SU-DHL-6 (cell line): ENCODE results near the gene GNG4.

Source experiments
- CTCF ChIP-seq: fragments of 200-600 bp; sonication (generic); IDR thresholded peaks from one replicate; pipeline ENCODE4 v1.5.1; 2017; ENCODE audit warnings: antibody characterized with exemption, mild to moderate bottlenecking, low read length, moderate library complexity; ENCODE audit not compliant: insufficient read depth, poor library complexity, severe bottlenecking
- EZH2phosphoT487 ChIP-seq: fragments of 200-600 bp; sonication (generic), shearing (Covaris generic); conservative IDR thresholded peaks from 2 replicates; pipeline ENCODE4 v1.6.1; 2018; ENCODE audit warnings: mild to moderate bottlenecking, antibody characterized with exemption, low read length, moderate library complexity, mixed read lengths

- TF ChIP-seq CTCF, result peak; percentile 67
- no peak for TF ChIP-seq EZH2phosphoT487
Observed at GRCh38 chr1:235513495-235514366, 135.9 kb downstream of the GNG4 start.
